HepG2 (cell line): ENCODE measurements around the gene PPP1CA. TPM values are rescaled to one million over a fixed set of nuclear protein-coding genes. Genes with fewer than 3 reads are reported as not detected.

Experiments used
- ARHGAP35 ChIP-seq: sonication (generic); formaldehyde crosslinking; IDR thresholded peaks from 2 replicates; pipeline ENCODE4 v1.9.0; 2022; ENCODE audit warnings: mild to moderate bottlenecking, inconsistent platforms, moderate library complexity, missing genetic modification reagents, borderline replicate concordance
- CEBPG ChIP-seq: IDR thresholded peaks from 2 replicates; pipeline ENCODE4 v1.6.1; 2016
- KMT2A ChIP-seq: sonication (generic); formaldehyde crosslinking; IDR thresholded peaks from 2 replicates; pipeline ENCODE4 v1.4.0; 2020; ENCODE audit warnings: missing genetic modification reagents
- MNT ChIP-seq: fragments of 450-650 bp; IDR thresholded peaks from 2 replicates; pipeline ENCODE4 v1.6.1; 2016
- NFYC ChIP-seq: IDR thresholded peaks from 2 replicates; pipeline ENCODE4 v1.6.1; 2016; ENCODE audit warnings: missing genetic modification reagents, missing compliant biosample characterization
- PREB ChIP-seq: sonication (generic); formaldehyde crosslinking; IDR thresholded peaks from 2 replicates; pipeline ENCODE4 v1.4.0; 2020; ENCODE audit warnings: missing genetic modification reagents
- SNAI1 ChIP-seq: sonication (generic); formaldehyde crosslinking; IDR thresholded peaks from 2 replicates; pipeline ENCODE4 v1.5.0; 2020; ENCODE audit warnings: mild to moderate bottlenecking, missing genetic modification reagents, borderline replicate concordance
- ZFX ChIP-seq: sonication (generic); formaldehyde crosslinking; IDR thresholded peaks from 2 replicates; pipeline ENCODE4 v1.4.0; 2020; ENCODE audit warnings: mild to moderate bottlenecking, low read depth, missing genetic modification reagents, moderate library complexity
- ZKSCAN8 ChIP-seq: IDR thresholded peaks from 2 replicates; pipeline ENCODE4 v1.6.1; 2016; ENCODE audit warnings: borderline replicate concordance, missing genetic modification reagents, missing compliant biosample characterization
- ZNF253 ChIP-seq: sonication (generic); formaldehyde crosslinking; IDR thresholded peaks from 2 replicates; pipeline ENCODE4 v1.8.0; 2022; ENCODE audit warnings: mild to moderate bottlenecking, missing genetic modification reagents, borderline replicate concordance
- ZNF660 ChIP-seq: sonication (generic); formaldehyde crosslinking; IDR thresholded peaks from 2 replicates; pipeline ENCODE4 v1.5.1; 2020; ENCODE audit warnings: mild to moderate bottlenecking, low read depth, missing genetic modification reagents, borderline replicate concordance
- polyA plus RNA-seq, 8 experiments: library from polyadenylated mRNA; depleted of rRNA in 3 of 8; stranded (reverse) in 7 of 8; unstranded in 1 of 8; fragments of >200 nt; fragmentation: Illumina TruSeq in 4 of 8; extraction: Trizol in 4 of 8; gene quantifications; 2 replicates each; pipeline versions ENCODE4 v1.2.1 to v1.2.3, GENCODE V29; 2011 to 2016; ENCODE audit warnings: low read depth in 4 of 8, missing spikeins in 1 of 8, mixed read lengths in 1 of 8; ENCODE audit not compliant: insufficient read depth in 1 of 8
- total RNA-seq, 5 experiments: library from RNA; depleted of rRNA; stranded (reverse); fragments of >200 nt; fragmentation: Illumina TruSeq; extraction: Trizol; gene quantifications; 2 replicates each; pipeline ENCODE4 v1.2.3, GENCODE V29; 2016; ENCODE audit warnings: low read depth in 1 of 5
- TF ChIP-seq, protein P1 (sequence below): sonication (generic); formaldehyde crosslinking; conservative IDR thresholded peaks from 2 replicates; pipeline ENCODE4 v1.8.0; 2022; ENCODE audit warnings: mild to moderate bottlenecking, moderate library complexity, missing genetic modification reagents
- TF ChIP-seq, protein P2 (sequence below): sonication (generic); formaldehyde crosslinking; IDR thresholded peaks from 2 replicates; pipeline ENCODE4 v1.9.0; 2021; ENCODE audit warnings: missing genetic modification reagents, mild to moderate bottlenecking, borderline replicate concordance

PPP1CA gene
- total and polyA plus RNA-seq, 2 of the 13 experiments (the other 11 are each of a cell fraction or from before 2014, with no cell fraction given) = 149 to 170 TPM

DNA sequence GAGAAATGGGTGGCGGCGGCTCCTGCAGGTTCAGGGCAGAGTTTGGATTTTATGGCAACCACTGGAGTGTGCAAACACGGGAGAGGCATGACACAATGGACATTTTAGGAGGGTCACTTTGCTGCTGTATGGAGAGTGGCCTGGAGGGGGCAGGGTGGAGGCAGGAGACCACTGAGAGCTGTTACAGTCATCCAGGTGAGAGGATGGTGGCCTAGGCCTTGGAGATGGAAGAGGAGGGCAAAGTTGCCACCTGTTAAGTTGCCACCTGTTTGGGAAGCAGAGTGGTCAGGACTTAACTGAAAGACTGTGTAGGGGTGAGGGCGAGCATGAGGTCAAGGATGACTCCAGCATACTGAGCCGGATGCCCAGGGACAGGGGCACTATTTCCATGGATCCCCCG is 12.2 kb downstream of the PPP1CA start (continued):
- TF ChIP-seq, protein P1, sequence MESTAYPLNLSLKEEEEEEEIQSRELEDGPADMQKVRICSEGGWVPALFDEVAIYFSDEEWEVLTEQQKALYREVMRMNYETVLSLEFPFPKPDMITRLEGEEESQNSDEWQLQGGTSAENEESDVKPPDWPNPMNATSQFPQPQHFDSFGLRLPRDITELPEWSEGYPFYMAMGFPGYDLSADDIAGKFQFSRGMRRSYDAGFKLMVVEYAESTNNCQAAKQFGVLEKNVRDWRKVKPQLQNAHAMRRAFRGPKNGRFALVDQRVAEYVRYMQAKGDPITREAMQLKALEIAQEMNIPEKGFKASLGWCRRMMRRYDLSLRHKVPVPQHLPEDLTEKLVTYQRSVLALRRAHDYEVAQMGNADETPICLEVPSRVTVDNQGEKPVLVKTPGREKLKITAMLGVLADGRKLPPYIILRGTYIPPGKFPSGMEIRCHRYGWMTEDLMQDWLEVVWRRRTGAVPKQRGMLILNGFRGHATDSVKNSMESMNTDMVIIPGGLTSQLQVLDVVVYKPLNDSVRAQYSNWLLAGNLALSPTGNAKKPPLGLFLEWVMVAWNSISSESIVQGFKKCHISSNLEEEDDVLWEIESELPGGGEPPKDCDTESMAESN (CRISPR knock-in tag) = 0 out of 2 replicates have a peak, but pooled peaks have one; percentile 42
- TF ChIP-seq NFYC (CRISPR knock-in tag) = no peak
- TF ChIP-seq ARHGAP35 (CRISPR knock-in tag) = no peak
- no peak for TF ChIP-seq ZKSCAN8
- no peak for TF ChIP-seq ZNF660 (CRISPR knock-in tag)
- TF ChIP-seq KMT2A (CRISPR knock-in tag) = no peak
- peak; percentile 18; the same call in 1 of the 2 replicates for TF ChIP-seq CEBPG
- peak; percentile 62; the same call in 1 of the 2 replicates for TF ChIP-seq ZFX
- TF ChIP-seq SNAI1 (CRISPR knock-in tag) = no peak
- TF ChIP-seq ZNF253 (CRISPR knock-in tag) = no peak
- no peak for TF ChIP-seq PREB (CRISPR knock-in tag)
- TF ChIP-seq MNT = no peak
- TF ChIP-seq, protein P2, sequence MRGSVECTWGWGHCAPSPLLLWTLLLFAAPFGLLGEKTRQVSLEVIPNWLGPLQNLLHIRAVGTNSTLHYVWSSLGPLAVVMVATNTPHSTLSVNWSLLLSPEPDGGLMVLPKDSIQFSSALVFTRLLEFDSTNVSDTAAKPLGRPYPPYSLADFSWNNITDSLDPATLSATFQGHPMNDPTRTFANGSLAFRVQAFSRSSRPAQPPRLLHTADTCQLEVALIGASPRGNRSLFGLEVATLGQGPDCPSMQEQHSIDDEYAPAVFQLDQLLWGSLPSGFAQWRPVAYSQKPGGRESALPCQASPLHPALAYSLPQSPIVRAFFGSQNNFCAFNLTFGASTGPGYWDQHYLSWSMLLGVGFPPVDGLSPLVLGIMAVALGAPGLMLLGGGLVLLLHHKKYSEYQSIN (CRISPR knock-in tag) = no peak
